Fibroblast of the aortic adventitia (primary cell): ENCODE measurements around the gene CDT1. TPM values are rescaled to one million over a fixed set of nuclear protein-coding genes. Genes with fewer than 3 reads are reported as not detected.
A peak's percentile ranks its signal among the peaks of the same experiment; 100 is the strongest.

ENCODE experiments used
- DNase-seq: peaks from one replicate; pipeline ENCODE4 v3.0.0-alpha.2; 2010; ENCODE audit warnings: low read depth
- H3K4me3 ChIP-seq: 2 replicates; pipeline ENCODE4 v1.5.1; 2011; ENCODE audit warnings: low read depth, mild to moderate bottlenecking, control low read depth, low read length, moderate library complexity
- CTCF ChIP-seq: IDR thresholded peaks from 2 replicates; pipeline ENCODE4 v1.5.1; 2011; ENCODE audit warnings: mild to moderate bottlenecking, low read length, control low read depth, inconsistent platforms; ENCODE audit not compliant: insufficient read depth
- total RNA-seq: library from RNA; depleted of rRNA; stranded (reverse); fragments of >200 nt; gene quantifications from 2 replicates; pipeline ENCODE4 v1.2.3, GENCODE V29; 2012; ENCODE audit warnings: low replicate concordance

The CDT1 gene
- total RNA-seq, 1 donor, result 26.8 TPM

GRCh38 chr16:88813269-88814143, 9.9 kb downstream of the CDT1 start:
- TF ChIP-seq CTCF, result no peak
- DNase-seq, result no peak
- H3K4me3 ChIP-seq, result no peak overlapping the region

GRCh38 chr16:88814144-88814502, 10.5 kb downstream of the CDT1 start:
- no peak for DNase-seq
- TF ChIP-seq CTCF, result no peak

GRCh38 chr16:88815227-88815626, 11.6 kb downstream of the CDT1 start:
- TF ChIP-seq CTCF, result no peak
- DNase-seq, result no peak
- no peak overlapping the region for H3K4me3 ChIP-seq

More at GRCh38 chr16:88814144-88814502, 10.5 kb downstream of the CDT1 start:
- H3K4me3 ChIP-seq, result no peak overlapping the region

- TF ChIP-seq CTCF, result peak; percentile 74
- DNase-seq, result no peak
- H3K4me3 ChIP-seq, result no peak overlapping the region
Observed at GRCh38 chr16:88815901-88816589, 12.5 kb downstream of the CDT1 start.

GRCh38 chr16:88816736-88817535, 13.3 kb downstream of the CDT1 start:
- H3K4me3 ChIP-seq, result no peak overlapping the region
- no peak for TF ChIP-seq CTCF
- DNase-seq, result no peak

GRCh38 chr16:88817785-88818574, 14.4 kb downstream of the CDT1 start:
- DNase-seq, result no peak
- TF ChIP-seq CTCF, result no peak

More at GRCh38 chr16:88817785-88818574, 14.4 kb downstream of the CDT1 start:
- H3K4me3 ChIP-seq, result no peak overlapping the region
